ENCODE results near the gene APC2. TPM values are rescaled to one million over a fixed set of nuclear protein-coding genes. Genes with fewer than 3 reads are reported as not detected.

The APC2 gene
- total and polyA plus RNA-seq, 2 donors (not counting 1 experiment from before 2014, with no cell fraction given): 0.12 to 0.16 TPM

- Histone ChIP-seq H3K4me1 (ENCODE audit: control insufficient read depth in 2 of 2, insufficient read depth in 2 of 2, low read length in 2 of 2) (peaks cover 6 to 22% of the 10 kb centered on the region in 2 donors), H4K20me1 (ENCODE audit: control insufficient read depth, insufficient read depth, low read length, poor library complexity, severe bottlenecking) (peaks cover 29% of the 10 kb centered on the region), H3K79me2 (ENCODE audit: control insufficient read depth, insufficient read depth, low read length) (peaks cover 18% of the 10 kb centered on the region), H3K4me2 (replicated peaks; ENCODE audit: low read depth, low read length, poor library complexity, severe bottlenecking) (peak within 1 kb of the TSS; percentile 97), H3K9me3 (ENCODE audit: control extremely low read depth in 1 of 3, control insufficient read depth in 2 of 3, insufficient read depth in 1 of 3, low read length in 2 of 3) (no peaks in the 10 kb centered on the region), H3K27me3 (replicated peaks in 1 of 4; ENCODE audit: control extremely low read depth in 1 of 4, control insufficient read depth in 3 of 4, insufficient read depth in 4 of 4, low read length in 3 of 4) (no peaks in the 10 kb centered on the region), H3K36me3 (replicated peaks in 1 of 2; ENCODE audit: control extremely low read depth in 1 of 2, control insufficient read depth in 1 of 2, extremely low read depth in 1 of 2, insufficient read depth in 2 of 2, low read length in 1 of 2) (peaks cover 0 to 4% of the 10 kb centered on the region in 2 experiments), H3K9ac (ENCODE audit: low read length) (peak within 1 kb of the TSS; percentile 77), H3K4me3 (ENCODE audit: control extremely low read depth in 1 of 5, extremely low read depth in 1 of 5, insufficient read depth in 1 of 5, low read depth in 2 of 5, low read length in 4 of 5) (peak within 1 kb of the TSS; percentile 50 to 92 (median 79)), H3K27ac (ENCODE audit: low read length in 2 of 2) (peak within 1 kb of the TSS; percentile 71 to 83), H2AFZ (ENCODE audit: insufficient read depth, low read depth, low read length, poor library complexity, severe bottlenecking) (peak within 1 kb of the TSS; percentile 96)
- intact Hi-C loops (cut with micrococcal nuclease): loop anchor here (1.0 to 2.0 kb wide), 4 partner anchors 11 to 72 kb away; partner anchors contain the start of genes DAZAP1 and PCSK4
- CTCF ChIA-PET: no interaction called here
- H3K27ac Mint-ChIP-seq: peak within 1 kb of the TSS; percentile 93
- H3K27me3 Mint-ChIP-seq: no peaks in the 10 kb centered on the region
- POLR2A ChIA-PET: interaction anchor here (0.5 kb wide), 1 partner anchor 709 kb away, joined by 6 read pairs; no protein-coding TSS in a partner anchor
- no peaks in the 10 kb centered on the region for H3K9me3 Mint-ChIP-seq (ENCODE audit: insufficient read depth)
- under 1% methylated on average over 67 of the region's 71 CpGs for WGBS (ENCODE audit: insufficient coverage)
- H3K4me1 Mint-ChIP-seq: peaks cover 13% of the 10 kb centered on the region
- ATAC-seq (ENCODE audit: low read depth): peak; percentile 94
- peak within 1 kb of the TSS; percentile 97 for H3K4me3 Mint-ChIP-seq
- DNase-seq: peak; percentile 94
- no peak for TF ChIP-seq CTCF (IDR thresholded peaks at IDR 0.05)
- no peak for TF ChIP-seq EZH2 (IDR thresholded peaks at IDR 0.05; ENCODE audit: borderline replicate concordance, insufficient read depth, low read depth, low read length, poor library complexity, severe bottlenecking)
Observed at GRCh38 chr19:1478934-1479707, 29.2 kb downstream of the APC2 start, which contains the start of gene C19orf25. TSS of gene C19orf25 (minus strand) at chr19:1479215. CDS start at chr19:1478903, 312 bp downstream.
